Endothelial cell of umbilical vein (primary cell): ENCODE data around the gene DAG1. TPM values are rescaled to one million over a fixed set of nuclear protein-coding genes. Genes with fewer than 3 reads are reported as not detected.
A peak's percentile ranks its signal among the peaks of the same experiment; 100 is the strongest.

Experiments used
- BruUV-seq: library from RNA; stranded (reverse); fragments of 400-500 nt; replicated peaks from 2 replicates; lab custom pipeline; 2021; lab: Mats Ljungman, UMichigan
- CTCF ChIA-PET: fragments of 300-600, 350-600 bp; sonication (Branson Sonifier 250); formaldehyde crosslinking; loops from one replicate; lab custom pipeline; 2021; ENCODE audit warnings: antibody characterized with exemption, inconsistent platforms; lab: Charles Lee
- POLR2A ChIA-PET: fragments of 300-600, 350-600 bp; sonication (Branson Sonifier 250); formaldehyde crosslinking; loops from one replicate; lab custom pipeline; 2021; ENCODE audit warnings: antibody characterized with exemption, inconsistent platforms; lab: Charles Lee
- DNase-seq: peaks from one replicate; pipeline ENCODE4 v3.0.0-alpha.2; 2011; ENCODE audit warnings: low read depth, low spot score
- FAIRE-seq: peaks from 2 replicates; lab custom pipeline; 2011; peaks lifted over from hg19 to GRCh38; lab: Jason Lieb, UNC
- H2AFZ ChIP-seq: 2 replicates; pipeline ENCODE4 v1.6.0; 2012; ENCODE audit warnings: low read depth, low read length, control low read depth, inconsistent platforms
- H3K27ac ChIP-seq: 2 replicates; pipeline ENCODE4 v1.5.1; 2011; ENCODE audit warnings: low read depth, mild to moderate bottlenecking, control low read depth, low read length, moderate library complexity; ENCODE audit not compliant: insufficient read depth
- H3K27me3 ChIP-seq, 2 experiments: 2 replicates each; pipeline versions ENCODE4 v1.6.0 to v1.6.1; 2011; ENCODE audit warnings: low read length in 2 of 2, mixed read lengths in 1 of 2; ENCODE audit not compliant: control insufficient read depth in 2 of 2, insufficient read depth in 2 of 2
- H3K36me3 ChIP-seq, 2 experiments: 2 replicates in 1 of 2; 3 replicates in 1 of 2; pipeline ENCODE4 v1.5.1; 2011; ENCODE audit warnings: low read length in 2 of 2, mild to moderate bottlenecking in 1 of 2, moderate library complexity in 1 of 2; ENCODE audit not compliant: control insufficient read depth in 2 of 2, insufficient read depth in 2 of 2; ENCODE audit errors: extremely low read depth in 1 of 2
- H3K4me1 ChIP-seq: 3 replicates; pipeline ENCODE4 v1.5.1; 2011; ENCODE audit warnings: mild to moderate bottlenecking, low read length; ENCODE audit not compliant: control insufficient read depth, insufficient read depth; ENCODE audit errors: extremely low read depth
- H3K4me2 ChIP-seq: 2 replicates; pipeline ENCODE4 v1.6.1; 2011; ENCODE audit warnings: low read length, control low read depth, mixed read lengths; ENCODE audit not compliant: insufficient read depth
- H3K4me3 ChIP-seq, 3 experiments: fragments of 200-600 bp in 1 of 3; sonication (generic), shearing (Covaris generic) in 1 of 3; replicated peaks in 1 of 3; 2 replicates each; pipeline ENCODE4 v1.5.1; 2011 to 2016; ENCODE audit warnings: control low read depth in 3 of 3, low read length in 3 of 3, mild to moderate bottlenecking in 2 of 3, inconsistent platforms in 1 of 3, low read depth in 1 of 3, moderate library complexity in 1 of 3; ENCODE audit not compliant: insufficient read depth in 1 of 3
- H3K79me2 ChIP-seq: 2 replicates; pipeline ENCODE4 v1.6.0; 2012; ENCODE audit warnings: low read length, inconsistent platforms; ENCODE audit not compliant: control insufficient read depth, insufficient read depth
- H3K9ac ChIP-seq: replicated peaks from 2 replicates; pipeline ENCODE3; 2011; ENCODE audit warnings: low read length, control low read depth; ENCODE audit not compliant: insufficient read depth; ENCODE audit errors: extremely low read depth
- H3K9me1 ChIP-seq: replicated peaks from 3 replicates; pipeline ENCODE4 v1.6.0; 2011; ENCODE audit warnings: mild to moderate bottlenecking, low read length; ENCODE audit not compliant: control insufficient read depth, insufficient read depth; ENCODE audit errors: extremely low read depth
- H3K9me3 ChIP-seq: replicated peaks from 2 replicates; pipeline ENCODE4 v1.5.1; 2012; ENCODE audit warnings: low read length, inconsistent platforms; ENCODE audit not compliant: control insufficient read depth, insufficient read depth
- H4K20me1 ChIP-seq: replicated peaks from 2 replicates; pipeline ENCODE3; 2011; ENCODE audit warnings: mild to moderate bottlenecking, low read length; ENCODE audit not compliant: control insufficient read depth, insufficient read depth; ENCODE audit errors: extremely low read depth
- EZH2 ChIP-seq: IDR thresholded peaks from 2 replicates; pipeline ENCODE4 v1.6.1; 2012; ENCODE audit warnings: borderline replicate concordance, low read depth, mild to moderate bottlenecking, moderate library complexity, low read length, inconsistent platforms; ENCODE audit not compliant: severe bottlenecking
- FOS ChIP-seq: IDR thresholded peaks from 2 replicates; pipeline ENCODE4 v1.6.1; 2011; ENCODE audit warnings: mild to moderate bottlenecking, low read length, moderate library complexity, borderline replicate concordance; ENCODE audit not compliant: insufficient read depth
- GATA2 ChIP-seq: IDR thresholded peaks from 2 replicates; pipeline ENCODE4 v1.7.0; 2011; ENCODE audit warnings: low read depth, mild to moderate bottlenecking, moderate library complexity, mixed read lengths, low read length; ENCODE audit not compliant: insufficient read length, insufficient read depth
- JUN ChIP-seq: IDR thresholded peaks from 2 replicates; pipeline ENCODE4 v1.6.1; 2011; ENCODE audit warnings: borderline replicate concordance, low read depth; ENCODE audit not compliant: insufficient read length, insufficient read depth
- MAX ChIP-seq: IDR thresholded peaks from 2 replicates; pipeline ENCODE4 v1.6.1; 2011; ENCODE audit not compliant: insufficient read depth, insufficient read length
- MYC ChIP-seq: IDR thresholded peaks from one replicate; pipeline ENCODE4 v1.6.1; 2011; ENCODE audit warnings: mild to moderate bottlenecking, low read depth, low read length
- POLR2A ChIP-seq: IDR thresholded peaks from 2 replicates; pipeline ENCODE4 v1.6.1; 2012; ENCODE audit warnings: low read depth, mild to moderate bottlenecking, control low read depth, low read length
- POLR2AphosphoS5 ChIP-seq: IDR thresholded peaks from 2 replicates; pipeline ENCODE4 v1.6.1; 2012; ENCODE audit warnings: low read depth, mild to moderate bottlenecking, control low read depth, low read length, moderate library complexity; ENCODE audit not compliant: insufficient read depth
- dilution Hi-C: fragments of 300-500 bp; cut with MboI; formaldehyde crosslinking; loops from one replicate; pipeline ENCODE4 v1.15.0; 2019; ENCODE audit warnings: low sequenced_read_pairs; ENCODE audit not compliant: extremely low pct_ligation_motif_present
- intact Hi-C: fragments of 100-400 bp; cut with micrococcal nuclease; formaldehyde crosslinking; loops from one replicate; pipeline ENCODE4 v1.10.0; 2022
- polyA plus RNA-seq, 4 experiments: library from polyadenylated mRNA; depleted of rRNA in 3 of 4; stranded (reverse) in 3 of 4; unstranded in 1 of 4; fragments of >200 nt; gene quantifications; 2 replicates each; pipeline versions ENCODE4 v1.2.1 to v1.2.3, GENCODE V29; 2011 to 2012; ENCODE audit warnings: missing spikeins in 1 of 4
- total RNA-seq: library from RNA; stranded (reverse); gene quantifications from 2 replicates; pipeline ENCODE4 v1.2.3, GENCODE V29; 2021
- TF ChIP-seq, protein P1 (sequence below), 2 donors: IDR thresholded peaks; 1 replicate in 1 of 2; 2 replicates in 1 of 2; pipeline ENCODE4 v1.5.1; 2011; ENCODE audit warnings: low read length in 2 of 2, mild to moderate bottlenecking in 2 of 2, moderate library complexity in 2 of 2, control low read depth in 1 of 2, inconsistent platforms in 1 of 2, low read depth in 1 of 2; ENCODE audit not compliant: insufficient read depth in 1 of 2; ENCODE audit errors: extremely low read depth in 1 of 2

Gene DAG1
- total and polyA plus RNA-seq, 2 donors (not counting 3 experiments of a cell fraction or from before 2014, with no cell fraction given): 59.6 to 97.5 TPM

- POLR2A ChIA-PET: interaction anchor here (0.7 to 1.1 kb wide), 2 partner anchors 16 to 223 kb away, joined by 3 read pairs; no protein-coding TSS in a partner anchor
- Histone ChIP-seq H3K9me3 (no peaks in the 10 kb centered on the region), H3K4me2 (peak overlapping the region; percentile 8), H3K27ac (peak overlapping the region; percentile 48), H3K9ac (no peak overlapping the region), H3K79me2 (no peaks in the 10 kb centered on the region), H3K9me1 (no peaks in the 10 kb centered on the region), H3K36me3 (no peaks in the 10 kb centered on the region), H4K20me1 (no peaks in the 10 kb centered on the region), H2AFZ (peak overlapping the region; percentile 18), H3K4me3 (no peak overlapping the region), H3K27me3 (no peaks in the 10 kb centered on the region), H3K4me1 (peaks cover 8% of the 10 kb centered on the region)
- dilution Hi-C loops (no loop called here), intact Hi-C loops (no loop called here)
- CTCF ChIA-PET: interaction anchor here (1.0 to 1.8 kb wide), 2 partner anchors 39 to 52 kb away, joined by 3 to 5 read pairs; no protein-coding TSS in a partner anchor
- FAIRE-seq (peak; percentile 70), DNase-seq (peak; percentile 79)
- TF ChIP-seq FOS (peak; percentile 34), JUN (peak; percentile 11), POLR2AphosphoS5 (no peak)
- no TSS peak for BruUV-seq
Measured at GRCh38 chr3:49500732-49501609, 30.9 kb downstream of the DAG1 start.

DNA sequence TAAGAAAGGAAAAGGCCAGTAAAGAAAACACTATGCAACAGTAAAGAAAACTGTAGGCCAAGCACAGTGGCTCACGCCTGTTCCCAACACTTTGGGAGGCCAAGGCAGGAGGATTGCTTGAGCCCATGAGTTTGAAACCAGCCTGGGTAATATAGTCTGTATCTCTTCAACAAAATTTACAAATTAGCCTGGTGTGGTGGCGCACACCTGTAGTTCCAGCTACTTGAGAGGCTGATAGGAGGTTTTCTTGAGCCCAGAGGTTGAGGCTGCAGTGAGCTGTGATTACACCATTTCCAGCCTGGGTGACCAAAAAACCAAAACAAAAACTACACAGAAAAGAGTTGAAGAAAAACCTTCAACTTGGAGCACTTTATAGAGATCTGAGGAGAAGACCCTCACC, 31.8 kb downstream of the DAG1 start:
- Histone ChIP-seq H3K27ac (no peak overlapping the region), H3K9ac (no peak overlapping the region), H3K4me1 (peaks cover 8% of the 10 kb centered on the region), H4K20me1 (no peaks in the 10 kb centered on the region), H3K4me2 (no peak overlapping the region), H2AFZ (no peak overlapping the region), H3K4me3 (no peak overlapping the region), H3K36me3 (no peaks in the 10 kb centered on the region), H3K79me2 (no peaks in the 10 kb centered on the region), H3K9me1 (no peaks in the 10 kb centered on the region), H3K9me3 (no peaks in the 10 kb centered on the region), H3K27me3 (no peaks in the 10 kb centered on the region)
- no peak for FAIRE-seq
- no TSS peak for BruUV-seq
- POLR2A ChIA-PET: interaction anchor here (1.1 kb wide), 1 partner anchor 224 kb away, joined by 3 read pairs; no protein-coding TSS in a partner anchor
- CTCF ChIA-PET: no interaction called here
- dilution Hi-C loops: no loop called here
- DNase-seq: no peak
- TF ChIP-seq FOS: no peak
- no peak for TF ChIP-seq POLR2A
- no peak for TF ChIP-seq JUN
- no peak for TF ChIP-seq GATA2
- TF ChIP-seq POLR2AphosphoS5: no peak
- TF ChIP-seq EZH2: no peak
- TF ChIP-seq, protein P1, sequence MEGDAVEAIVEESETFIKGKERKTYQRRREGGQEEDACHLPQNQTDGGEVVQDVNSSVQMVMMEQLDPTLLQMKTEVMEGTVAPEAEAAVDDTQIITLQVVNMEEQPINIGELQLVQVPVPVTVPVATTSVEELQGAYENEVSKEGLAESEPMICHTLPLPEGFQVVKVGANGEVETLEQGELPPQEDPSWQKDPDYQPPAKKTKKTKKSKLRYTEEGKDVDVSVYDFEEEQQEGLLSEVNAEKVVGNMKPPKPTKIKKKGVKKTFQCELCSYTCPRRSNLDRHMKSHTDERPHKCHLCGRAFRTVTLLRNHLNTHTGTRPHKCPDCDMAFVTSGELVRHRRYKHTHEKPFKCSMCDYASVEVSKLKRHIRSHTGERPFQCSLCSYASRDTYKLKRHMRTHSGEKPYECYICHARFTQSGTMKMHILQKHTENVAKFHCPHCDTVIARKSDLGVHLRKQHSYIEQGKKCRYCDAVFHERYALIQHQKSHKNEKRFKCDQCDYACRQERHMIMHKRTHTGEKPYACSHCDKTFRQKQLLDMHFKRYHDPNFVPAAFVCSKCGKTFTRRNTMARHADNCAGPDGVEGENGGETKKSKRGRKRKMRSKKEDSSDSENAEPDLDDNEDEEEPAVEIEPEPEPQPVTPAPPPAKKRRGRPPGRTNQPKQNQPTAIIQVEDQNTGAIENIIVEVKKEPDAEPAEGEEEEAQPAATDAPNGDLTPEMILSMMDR (IDR thresholded peaks at IDR 0.05; ENCODE audit: extremely low read depth in 1 of 2, insufficient read depth in 1 of 2, low read depth in 1 of 2, low read length in 2 of 2): no peak
- no peak for TF ChIP-seq MYC
- no peak for TF ChIP-seq MAX
- intact Hi-C loops: no loop called here
